HG03060 (cell line): ENCODE measurements around the gene SYNE2.

ENCODE experiments used
- ATAC-seq: cut with Tn5 transposase; IDR thresholded peaks from one replicate; pipeline ENCODE4 v1.9.1; 2021; ENCODE audit warnings: low read depth, moderate number of reproducible peaks; ENCODE audit not compliant: unreplicated experiment

The SYNE2 gene

DNA sequence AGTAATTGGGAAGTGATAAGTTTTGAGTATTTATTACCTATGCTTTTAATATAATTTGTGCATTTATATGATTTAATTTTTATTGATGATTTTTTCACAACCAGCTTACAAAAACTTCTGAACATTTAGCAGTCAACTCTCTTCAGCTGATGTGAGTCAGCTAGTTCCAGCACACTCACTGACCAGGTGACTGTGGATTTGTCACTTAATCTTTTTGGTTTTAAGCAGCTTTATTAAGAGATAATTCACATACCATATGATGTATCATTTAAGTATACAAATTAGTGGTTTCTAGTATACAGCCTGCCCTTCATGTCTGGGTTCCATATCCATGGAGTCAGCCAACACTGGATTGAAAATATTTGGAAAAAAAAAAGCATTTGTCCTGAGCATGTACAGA lies 103.5 kb downstream of the SYNE2 start:
- no peak for ATAC-seq

DNA sequence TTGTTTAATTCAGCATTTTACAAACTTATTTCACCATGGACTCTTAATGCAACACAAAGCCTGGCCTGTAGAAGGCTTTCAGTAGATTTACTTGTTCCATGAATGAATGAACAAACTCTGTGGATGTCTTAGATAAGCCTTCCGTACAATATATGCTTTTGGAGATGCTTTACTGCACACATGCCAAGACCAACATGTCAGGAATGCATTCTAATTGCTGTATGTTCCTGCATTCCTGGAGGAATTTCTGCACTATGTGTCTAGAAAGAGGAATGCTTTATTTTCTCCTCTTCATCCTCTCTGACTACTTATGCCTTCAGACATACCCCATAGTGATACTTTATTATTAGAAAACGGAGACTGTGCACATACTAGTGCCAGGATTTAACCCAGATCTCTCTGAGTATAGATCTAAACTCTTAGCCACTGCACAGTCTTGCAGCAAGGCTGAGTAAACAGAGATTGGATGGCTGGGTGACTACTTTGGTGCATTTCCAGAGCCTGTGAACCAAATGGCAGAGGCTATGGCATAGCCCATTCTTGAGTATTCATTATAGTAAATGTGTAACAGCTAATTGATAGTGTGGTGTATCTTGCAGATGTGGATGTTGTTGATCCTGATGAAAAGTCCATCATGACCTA lies 108.2 kb downstream of the SYNE2 start:
- no peak for ATAC-seq

DNA sequence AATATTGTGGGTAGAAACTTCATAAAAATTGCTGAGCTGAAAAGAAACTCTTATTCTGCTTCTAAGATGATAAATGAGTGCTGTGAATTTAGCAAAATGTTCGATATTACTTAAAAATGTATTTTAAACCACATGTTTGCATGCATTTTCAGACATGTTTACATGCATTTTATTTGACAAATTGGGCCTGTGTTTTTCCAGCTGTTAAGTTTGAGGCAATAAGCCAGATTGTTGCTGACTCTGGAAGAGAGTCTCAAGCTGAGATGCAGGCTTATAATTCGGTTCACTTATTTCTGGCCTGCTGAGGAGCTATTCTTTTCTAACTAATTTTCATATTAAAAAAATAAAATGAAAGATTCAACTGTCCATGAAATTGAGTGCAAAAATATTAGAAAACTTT lies 110.1 kb downstream of the SYNE2 start:
- no peak for ATAC-seq

DNA sequence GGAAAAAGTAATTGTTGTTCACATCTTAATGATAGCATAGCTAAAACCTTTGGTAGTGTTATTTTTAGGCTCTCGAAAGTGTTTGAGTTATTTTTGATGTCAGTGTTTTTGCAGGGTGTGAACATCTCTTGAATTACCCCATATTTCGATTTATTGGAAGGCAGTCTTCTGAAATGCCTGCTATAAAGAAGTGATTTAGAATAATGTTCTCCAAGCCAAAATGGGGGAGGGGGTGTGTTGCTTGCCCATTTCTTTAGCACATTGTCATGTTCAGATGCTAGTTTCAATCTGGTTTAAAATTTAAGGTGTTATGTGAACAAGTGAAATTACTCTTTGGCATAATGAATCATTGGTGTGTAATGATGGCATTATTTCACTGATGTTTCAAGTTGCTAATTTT lies 110.6 kb downstream of the SYNE2 start:
- no peak for ATAC-seq

DNA sequence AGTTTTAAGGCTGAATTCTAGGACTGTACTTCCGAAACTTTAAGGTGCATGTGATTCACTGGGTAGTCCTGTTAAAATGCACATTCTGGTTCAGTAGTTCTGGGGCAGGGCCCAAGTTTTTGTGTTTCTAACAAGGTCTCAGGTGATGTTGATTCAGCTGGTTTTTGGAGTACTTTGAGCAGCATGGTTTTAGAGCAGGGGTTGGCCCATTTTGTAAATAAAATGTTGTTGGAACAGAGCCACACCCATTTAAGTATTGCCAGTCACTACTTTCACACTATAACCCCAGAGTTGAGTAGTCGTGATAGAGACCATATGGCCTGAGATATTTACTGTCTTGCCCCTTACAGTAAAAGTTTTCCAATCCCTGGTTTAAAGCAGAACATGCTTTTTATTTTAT lies 111.3 kb downstream of the SYNE2 start:
- no peak for ATAC-seq

DNA sequence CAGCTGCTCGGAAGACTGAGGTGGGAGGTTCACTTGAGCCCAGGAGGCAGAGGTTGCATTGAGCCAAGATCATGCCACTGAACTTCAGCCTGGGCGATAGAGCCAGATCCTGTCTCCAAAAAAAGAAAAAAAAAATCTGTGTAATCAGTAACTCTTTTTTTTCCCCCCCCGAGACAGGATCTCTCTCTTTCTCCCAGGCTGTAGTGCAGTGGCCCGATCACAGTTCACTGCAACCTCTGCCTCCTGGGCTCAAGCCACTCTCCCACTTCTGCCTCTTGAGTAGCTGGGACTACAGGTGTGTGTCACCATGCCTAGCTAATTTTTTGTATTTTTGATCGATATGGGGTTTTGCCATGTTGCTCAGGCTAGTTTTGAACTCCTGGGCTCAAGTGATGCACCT lies 113.6 kb downstream of the SYNE2 start:
- no peak for ATAC-seq

DNA sequence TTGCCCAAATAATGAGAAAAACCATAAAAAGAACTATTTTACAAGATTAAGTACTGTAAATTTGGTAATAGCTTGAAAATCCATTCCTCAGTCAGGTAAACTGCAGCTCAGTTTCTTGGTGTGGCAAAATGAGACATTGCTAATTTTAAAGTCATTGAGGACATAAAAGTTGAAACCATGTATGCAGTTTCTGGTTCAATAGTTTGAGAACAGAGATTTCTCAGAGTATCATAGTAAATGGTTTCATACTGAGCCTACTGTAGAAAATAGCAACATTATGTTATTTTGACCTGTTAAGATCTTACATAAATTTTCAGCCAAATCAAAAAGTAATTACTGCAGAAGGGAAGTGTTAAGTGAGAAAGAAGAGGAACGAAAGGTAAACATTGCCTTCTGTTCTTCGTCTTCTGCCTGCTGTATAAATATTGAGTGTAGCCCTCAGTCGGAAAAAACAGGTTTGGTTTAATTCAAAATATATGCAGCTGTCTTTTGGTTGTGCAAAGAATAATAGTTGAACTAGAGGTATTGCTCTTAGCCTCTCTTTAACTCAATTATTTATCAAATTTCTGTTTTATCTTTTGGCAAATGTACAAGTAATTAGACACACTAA lies 119.6 kb downstream of the SYNE2 start:
- no peak for ATAC-seq

DNA sequence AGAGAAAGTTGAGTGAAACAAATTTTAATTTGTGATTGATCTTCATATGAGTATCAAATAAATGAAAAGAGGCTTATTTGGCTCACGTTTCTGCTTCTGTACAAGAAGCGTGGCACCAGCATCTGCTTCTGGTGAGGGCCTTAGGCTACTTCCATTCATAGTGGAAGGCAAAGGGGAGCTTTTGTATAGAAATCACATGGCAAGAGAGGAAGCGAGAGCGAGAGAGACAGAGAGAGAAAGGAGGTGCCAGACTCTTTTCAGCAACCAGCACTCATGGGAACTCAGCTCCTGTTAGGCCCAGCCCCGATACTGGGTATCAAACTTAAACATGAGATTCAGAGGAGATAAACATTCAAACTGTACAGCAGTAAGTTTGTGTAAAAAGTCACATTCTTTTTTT lies 121.4 kb downstream of the SYNE2 start:
- ATAC-seq: no peak

DNA sequence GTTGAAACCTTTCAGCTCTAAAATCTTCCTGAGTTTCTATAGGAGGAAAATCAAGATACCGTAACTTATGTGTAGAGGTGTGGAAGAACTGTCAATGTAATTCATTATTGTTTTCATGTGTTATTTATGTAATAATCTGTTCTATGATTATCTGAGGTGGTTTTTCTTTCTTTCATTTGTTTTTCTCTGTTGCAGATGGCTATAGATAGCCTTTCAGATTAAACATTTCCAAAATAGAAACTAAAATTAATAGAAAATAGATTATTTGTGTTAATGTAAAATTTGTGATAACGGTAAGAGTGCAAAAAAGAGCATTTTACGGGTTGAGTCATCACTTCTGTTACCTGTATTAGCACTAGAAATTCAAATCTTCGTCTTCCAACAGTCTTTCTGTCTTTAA lies 128.8 kb downstream of the SYNE2 start:
- ATAC-seq: no peak

DNA sequence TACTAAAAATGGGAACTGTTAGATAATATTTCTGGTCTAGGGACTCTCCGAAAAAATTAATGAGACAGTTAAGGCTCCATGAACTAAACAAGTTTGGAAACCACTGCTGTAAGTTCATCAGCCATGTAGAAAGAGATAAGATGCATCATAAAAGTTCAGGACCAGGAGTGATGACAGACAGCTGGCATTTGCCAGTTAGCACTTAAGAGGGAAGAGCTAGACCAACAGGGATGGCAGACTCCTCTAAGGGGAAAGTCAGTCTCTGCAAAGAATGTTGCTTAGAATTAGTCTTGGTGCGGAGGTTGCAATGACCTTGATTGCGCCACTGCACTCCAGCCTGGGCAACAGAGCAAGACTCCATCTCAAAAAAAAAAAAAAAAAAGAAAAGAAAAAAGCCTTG lies 129.4 kb downstream of the SYNE2 start:
- no peak for ATAC-seq

DNA sequence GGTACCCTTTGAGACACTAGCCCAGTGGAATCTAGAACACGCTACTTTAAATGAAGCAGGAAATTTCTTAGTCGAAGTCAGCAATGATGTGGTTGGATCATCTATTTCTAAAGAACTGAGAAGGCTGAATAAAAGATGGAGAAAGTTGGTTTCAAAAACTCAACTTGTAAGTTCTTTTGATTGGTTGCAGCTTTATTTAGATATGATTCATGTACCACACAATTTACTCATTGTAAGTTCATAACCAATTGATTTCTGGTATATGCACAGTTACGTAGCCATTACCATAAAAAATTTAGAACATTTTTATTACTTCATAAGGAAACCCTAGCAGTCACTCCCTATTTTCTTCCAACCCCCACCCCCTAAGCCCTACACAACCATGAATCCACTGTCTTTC lies 129.8 kb downstream of the SYNE2 start:
- ATAC-seq: no peak

DNA sequence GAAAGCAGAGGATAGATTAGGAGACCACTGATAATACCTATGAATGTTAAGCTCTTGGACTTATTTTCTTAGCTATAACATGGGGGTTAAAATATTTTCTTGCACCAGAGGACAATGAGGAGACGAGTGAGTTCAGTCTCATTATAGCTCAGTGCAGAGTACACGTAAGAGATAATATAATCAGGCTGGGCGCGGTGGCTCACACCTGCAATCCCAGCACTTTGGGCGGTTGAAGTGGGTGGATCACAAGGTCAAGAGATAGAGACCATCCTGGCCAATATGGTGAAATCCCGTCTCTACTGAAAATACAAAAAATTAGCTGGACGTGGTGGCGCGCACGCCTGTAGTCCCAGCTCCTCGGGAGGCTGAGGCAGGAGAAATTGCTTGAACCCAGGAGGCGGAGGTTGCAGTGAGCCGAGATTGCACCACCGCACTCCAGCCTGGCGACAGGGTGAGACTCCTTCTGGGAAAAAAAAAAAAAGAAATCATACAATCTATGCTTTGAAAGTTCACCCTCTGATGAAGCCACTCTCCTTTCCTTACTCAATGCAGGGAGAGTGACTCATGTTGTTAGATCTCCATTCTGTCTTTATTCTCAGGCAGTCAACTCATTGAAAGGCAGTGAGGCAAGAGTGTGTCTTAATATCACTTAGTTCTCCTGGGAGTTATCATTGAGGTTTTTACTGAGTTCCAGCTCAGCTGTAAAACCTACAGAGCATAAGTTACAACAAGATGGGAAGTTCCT lies 134.2 kb downstream of the SYNE2 start:
- no peak for ATAC-seq

DNA sequence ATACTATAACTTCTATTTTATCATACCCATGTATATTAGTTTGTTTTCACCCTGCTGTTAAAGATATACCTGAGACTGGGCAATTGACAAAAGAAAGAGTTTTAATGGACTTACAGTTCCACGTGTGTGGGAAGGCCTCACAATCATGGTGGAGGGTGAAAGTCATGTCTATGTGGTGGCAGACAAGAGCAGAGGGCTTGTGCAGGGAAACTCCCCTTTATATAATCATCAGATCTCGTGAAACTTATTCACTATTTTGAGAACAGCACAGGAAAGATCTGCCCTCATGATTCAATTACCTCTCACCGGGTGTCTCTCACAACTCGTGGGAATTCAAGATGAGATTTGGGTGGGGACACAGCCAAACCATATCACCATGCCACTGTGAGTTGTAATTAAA lies 135.8 kb downstream of the SYNE2 start:
- no peak for ATAC-seq

DNA sequence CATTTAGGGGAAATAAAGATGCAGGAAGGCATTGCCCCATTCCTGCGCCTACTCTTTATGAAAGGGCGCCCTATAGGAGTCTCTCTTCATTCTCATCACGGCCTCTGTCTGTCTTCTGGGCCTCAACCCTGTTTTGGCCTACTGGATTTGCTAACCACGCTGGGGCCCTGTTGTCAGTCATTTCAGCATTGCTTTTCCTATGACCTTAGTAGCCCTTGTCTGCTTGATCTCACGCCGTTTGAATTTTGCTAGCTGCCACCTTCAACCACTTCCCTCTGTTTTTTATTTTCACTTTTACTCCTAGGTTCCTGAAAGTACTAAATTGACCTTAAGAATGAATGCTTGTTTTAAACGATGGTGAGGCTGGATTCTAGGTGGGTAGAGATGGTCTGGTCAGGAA lies 139.0 kb downstream of the SYNE2 start:
- no peak for ATAC-seq

DNA sequence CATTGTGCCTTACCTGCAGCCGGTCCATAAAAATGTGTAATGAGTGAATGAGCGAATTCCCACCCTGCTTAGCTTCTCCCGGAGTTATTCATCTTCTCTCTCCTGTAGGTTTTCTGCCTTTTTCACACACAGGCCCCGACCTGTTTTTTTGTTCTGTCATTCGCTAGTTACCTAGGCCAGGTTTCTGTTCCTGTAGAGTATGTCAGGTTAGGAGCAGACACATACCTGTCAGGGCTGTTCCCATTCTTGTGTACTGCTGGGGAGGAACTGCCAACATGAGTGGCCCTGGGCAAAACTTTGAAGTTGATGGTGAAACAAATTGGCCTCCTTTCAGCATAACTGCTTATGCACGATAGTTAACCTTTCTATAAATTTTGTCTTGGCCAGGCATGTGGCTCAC lies 140.1 kb downstream of the SYNE2 start:
- no peak for ATAC-seq

DNA sequence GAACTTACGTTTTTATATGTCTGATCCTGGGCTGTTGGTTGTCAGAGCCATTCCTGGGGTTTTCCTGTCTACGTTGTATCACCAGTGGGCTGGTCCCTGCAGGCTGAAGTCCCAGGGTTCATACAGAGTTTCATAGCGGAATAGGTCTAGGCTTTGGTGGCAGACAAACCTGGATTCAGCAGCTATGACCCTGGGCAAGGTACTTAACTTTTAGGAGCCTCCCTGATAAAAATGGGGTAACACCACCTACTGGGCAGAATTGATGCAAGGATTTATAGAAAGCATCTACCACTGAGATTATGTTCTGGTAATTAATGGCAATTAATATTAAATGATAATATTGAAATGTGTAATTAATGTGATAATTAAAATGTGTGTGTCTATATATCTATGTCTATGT lies 141.2 kb downstream of the SYNE2 start:
- no peak for ATAC-seq

DNA sequence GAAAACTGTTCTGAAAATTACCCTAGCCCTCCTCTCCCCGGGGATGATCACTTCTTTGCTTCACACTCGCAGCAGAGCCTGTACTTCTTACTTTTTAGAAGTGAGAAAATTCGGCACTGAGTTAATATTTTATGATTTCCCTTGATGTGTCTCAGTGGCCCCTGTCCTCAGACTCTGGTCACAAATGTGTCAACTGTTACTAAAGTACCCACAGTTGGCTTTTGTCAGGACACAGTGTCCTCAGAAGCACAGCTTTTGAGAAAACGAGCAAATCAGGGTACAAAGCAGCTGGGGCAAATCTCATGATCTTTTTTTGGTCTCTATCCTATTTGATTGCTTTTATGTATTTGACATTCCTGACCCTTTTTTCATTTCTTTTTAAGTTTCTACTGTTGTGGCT lies 142.5 kb downstream of the SYNE2 start:
- ATAC-seq: no peak

DNA sequence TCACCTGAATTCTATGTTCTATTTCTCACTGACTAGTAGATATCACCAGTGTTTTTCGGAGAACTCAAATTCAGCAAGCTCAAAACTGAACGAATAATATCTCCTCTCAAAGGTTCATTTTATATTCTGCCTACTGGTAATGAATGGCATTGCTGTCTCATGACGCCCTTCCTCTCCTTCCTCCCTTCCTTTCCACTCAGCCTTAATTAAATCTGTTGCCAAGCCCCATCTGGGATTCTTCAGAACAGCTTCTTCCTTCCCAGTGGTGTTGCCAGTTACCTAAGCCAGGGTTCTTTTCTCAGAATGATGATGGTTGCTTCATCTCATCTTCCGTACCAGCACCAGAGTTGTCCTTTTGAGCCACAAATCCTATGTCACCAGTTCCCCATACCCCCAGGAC lies 143.2 kb downstream of the SYNE2 start:
- no peak for ATAC-seq

DNA sequence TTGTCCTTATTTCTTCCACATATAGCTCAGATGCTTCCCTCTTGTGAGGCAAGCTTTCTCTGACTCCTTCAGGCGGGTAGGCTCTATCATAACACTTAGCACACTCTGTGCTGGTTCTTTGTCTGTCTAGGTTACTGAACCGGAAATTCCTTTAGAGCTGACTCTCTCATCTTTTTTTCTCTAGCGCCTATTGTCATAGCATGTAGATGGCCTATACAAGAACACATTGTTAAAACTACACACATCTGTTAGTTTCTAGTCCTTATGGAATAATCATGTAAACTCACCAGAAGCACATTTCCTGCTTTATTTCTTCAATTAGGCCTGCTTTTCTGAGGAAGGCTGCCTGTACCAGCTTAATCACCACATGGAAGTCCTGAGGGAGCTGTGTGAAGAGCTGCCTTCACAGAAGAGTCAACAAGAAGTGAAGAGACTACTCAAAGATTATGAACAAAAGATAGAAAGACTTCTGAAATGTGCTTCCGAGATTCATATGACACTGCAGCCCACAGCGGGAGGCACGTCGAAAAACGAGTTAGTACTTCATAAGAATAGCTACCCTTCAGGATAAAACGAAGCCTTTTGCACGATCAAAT lies 143.9 kb downstream of the SYNE2 start:
- no peak for ATAC-seq

DNA sequence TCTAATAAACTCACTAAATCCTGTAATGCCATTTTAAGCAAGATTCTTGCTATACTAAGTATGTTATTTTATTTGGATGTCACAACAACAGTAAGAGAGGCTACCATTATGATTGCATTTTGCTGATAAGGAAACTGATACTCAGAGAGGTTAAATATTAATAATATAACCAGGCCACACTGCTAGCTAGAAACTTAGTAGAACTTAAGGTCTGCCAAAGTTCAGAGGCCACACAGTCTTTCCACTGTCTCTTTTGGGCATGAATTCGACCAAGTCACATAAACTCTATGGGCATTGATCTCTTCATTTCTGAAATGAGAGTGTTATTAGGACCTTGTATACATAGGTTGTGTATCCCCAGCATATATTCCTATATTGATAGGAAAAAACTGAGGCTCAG lies 147.9 kb downstream of the SYNE2 start:
- no peak for ATAC-seq

DNA sequence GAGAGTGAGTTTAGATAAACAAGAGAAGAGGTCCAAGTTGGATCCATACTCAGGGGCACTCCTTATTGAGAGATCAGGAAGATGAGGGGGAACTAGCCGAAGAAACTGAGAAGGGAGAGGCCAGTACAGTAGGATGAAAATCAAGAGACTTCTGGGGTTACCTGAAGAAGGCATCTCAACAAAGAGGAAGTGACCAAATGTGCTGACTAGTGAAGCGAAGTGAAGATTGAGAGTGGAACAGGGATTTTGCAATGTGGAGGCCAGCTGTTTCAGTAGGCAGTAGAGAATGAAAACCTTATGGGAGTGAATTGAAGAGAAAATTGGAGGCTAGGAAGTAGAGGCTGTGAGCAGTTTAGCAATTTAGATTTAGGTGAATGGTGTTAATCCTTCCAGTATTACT lies 153.0 kb downstream of the SYNE2 start:
- no peak for ATAC-seq

DNA sequence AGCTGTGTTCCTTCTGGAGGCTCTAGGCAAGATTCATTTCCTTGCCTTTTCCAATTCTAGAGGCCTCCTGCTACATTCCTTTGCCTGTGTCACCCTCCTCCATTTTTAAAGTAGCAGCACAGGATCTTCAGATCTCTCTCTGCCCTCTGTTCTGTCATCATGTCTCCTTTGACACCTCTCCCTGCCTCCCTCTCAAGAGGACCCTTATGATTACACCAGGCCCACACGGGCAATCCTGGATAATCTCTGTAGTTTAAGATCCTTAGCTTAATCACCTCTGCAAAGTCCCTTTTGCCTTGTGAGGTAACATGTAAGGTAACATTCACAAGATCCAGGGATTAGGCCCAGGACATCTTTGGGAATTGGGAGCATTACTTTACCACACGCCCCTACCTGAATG lies 155.2 kb downstream of the SYNE2 start:
- no peak for ATAC-seq
